GM21526 (cell line): ENCODE results near the gene GLIPR2.
"Not testable (repeated sequence)": the region's sequence is repeated elsewhere in the genome, so short reads cannot be mapped to it uniquely, and the experiment has no call there.

ENCODE experiments used
- ATAC-seq: cut with Tn5 transposase; IDR thresholded peaks from one replicate; pipeline ENCODE4 v1.9.1; 2021; ENCODE audit warnings: moderate library complexity; ENCODE audit not compliant: unreplicated experiment, low FRiP score

The GLIPR2 gene

GRCh38 chr9:36161187-36161586 is 24.7 kb downstream of the GLIPR2 start:
- no peak for ATAC-seq

DNA sequence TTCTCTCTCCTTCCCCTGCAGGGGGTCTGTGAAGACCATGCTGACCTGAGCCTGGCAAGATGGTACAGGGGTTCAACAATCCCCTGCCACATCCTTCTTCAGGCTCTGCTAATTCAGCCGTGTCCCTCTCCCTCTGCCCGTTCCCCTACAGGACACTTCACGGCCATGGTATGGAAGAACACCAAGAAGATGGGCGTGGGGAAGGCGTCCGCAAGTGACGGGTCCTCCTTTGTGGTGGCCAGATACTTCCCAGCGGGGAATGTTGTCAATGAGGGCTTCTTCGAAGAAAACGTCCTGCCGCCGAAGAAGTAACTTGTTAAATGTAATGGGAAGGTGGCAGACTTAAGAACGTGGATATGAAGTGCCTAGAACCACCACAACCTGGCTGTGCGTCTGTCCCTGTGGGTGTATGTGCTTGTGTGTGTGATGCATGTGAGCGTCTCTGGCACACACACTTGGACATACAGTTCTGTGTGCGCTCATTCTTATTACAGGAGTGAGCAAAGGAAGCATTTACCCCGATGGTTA is 25.7 kb downstream of the GLIPR2 start:
- no peak for ATAC-seq

GRCh38 chr9:36163049-36163785 is 26.7 kb downstream of the GLIPR2 start:
- ATAC-seq, result no peak

DNA sequence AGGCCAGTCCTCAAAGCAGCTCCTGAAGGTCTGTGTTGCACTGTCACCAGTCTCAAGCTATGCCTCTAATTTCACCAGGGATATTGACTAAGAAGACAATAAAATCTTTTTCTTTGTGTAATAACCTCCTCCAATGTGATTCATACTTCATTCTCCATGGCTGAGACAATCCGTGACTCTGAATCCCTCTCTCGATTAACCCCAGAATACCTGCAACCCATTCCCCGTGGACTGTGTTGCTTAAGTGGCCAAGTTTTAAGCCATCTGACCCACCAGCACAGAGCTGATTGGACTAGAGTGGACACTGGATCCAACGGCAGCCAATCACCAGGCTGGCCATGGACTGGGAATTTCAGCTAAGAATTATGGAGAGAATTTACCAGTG is 27.2 kb downstream of the GLIPR2 start:
- ATAC-seq, result no peak

DNA sequence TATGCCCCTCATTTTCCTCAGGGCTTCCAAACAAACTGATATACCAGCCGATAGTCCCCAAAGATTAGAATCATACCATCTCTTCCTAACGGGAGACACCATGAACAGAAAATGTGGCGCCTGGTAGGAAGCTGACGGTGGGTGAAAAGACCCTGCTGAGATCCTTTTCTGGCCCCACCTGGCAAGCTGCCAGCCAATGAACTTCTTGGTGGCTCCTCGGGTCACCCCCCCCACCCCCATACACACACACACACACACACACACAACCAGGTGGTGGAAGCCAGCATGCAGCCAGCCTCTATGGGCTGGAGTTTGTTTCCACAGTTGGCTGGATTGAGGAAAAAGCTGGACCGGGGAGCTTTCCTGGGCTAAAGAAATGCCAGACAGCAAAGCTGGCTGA is 27.8 kb downstream of the GLIPR2 start:
- ATAC-seq, result no peak

- no peak for ATAC-seq
Measured at GRCh38 chr9:36164989-36165388, 28.5 kb downstream of the GLIPR2 start.

GRCh38 chr9:36165826-36166167 is 29.3 kb downstream of the GLIPR2 start:
- no peak for ATAC-seq

GRCh38 chr9:36166168-36166927 is 29.8 kb downstream of the GLIPR2 start:
- ATAC-seq, result peak; percentile 81

GRCh38 chr9:36169166-36169565 is 32.6 kb downstream of the GLIPR2 start, which contains the start of gene CCIN:
TSS of gene CCIN (plus strand) at chr9:36169388. CDS start at chr9:36169503, 115 bp downstream.
- ATAC-seq, result no peak

DNA sequence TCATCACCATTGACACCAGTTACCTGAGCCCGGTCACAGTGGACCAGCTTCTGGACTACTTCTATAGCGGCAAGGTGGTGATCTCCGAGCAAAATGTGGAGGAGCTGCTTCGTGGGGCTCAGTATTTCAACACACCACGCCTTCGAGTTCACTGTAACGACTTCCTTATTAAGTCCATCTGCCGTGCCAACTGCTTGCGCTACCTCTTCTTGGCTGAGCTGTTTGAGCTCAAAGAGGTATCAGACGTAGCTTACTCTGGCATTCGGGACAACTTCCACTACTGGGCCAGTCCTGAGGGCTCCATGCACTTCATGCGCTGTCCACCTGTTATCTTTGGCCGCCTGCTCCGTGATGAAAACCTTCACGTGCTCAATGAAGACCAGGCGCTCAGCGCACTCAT is 33.2 kb downstream of the GLIPR2 start:
- ATAC-seq, result no peak

DNA sequence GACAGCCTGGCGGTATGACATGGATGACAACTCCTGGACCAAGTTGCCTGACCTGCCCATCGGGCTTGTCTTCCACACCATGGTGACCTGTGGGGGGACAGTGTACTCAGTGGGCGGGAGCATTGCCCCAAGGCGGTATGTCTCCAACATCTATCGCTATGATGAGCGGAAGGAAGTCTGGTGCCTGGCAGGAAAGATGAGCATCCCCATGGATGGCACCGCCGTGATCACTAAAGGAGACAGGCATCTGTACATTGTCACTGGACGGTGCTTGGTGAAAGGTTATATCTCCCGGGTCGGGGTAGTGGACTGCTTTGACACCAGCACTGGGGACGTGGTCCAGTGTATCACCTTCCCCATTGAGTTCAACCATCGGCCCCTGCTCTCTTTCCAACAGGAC is 34.0 kb downstream of the GLIPR2 start:
- ATAC-seq, result no peak

DNA sequence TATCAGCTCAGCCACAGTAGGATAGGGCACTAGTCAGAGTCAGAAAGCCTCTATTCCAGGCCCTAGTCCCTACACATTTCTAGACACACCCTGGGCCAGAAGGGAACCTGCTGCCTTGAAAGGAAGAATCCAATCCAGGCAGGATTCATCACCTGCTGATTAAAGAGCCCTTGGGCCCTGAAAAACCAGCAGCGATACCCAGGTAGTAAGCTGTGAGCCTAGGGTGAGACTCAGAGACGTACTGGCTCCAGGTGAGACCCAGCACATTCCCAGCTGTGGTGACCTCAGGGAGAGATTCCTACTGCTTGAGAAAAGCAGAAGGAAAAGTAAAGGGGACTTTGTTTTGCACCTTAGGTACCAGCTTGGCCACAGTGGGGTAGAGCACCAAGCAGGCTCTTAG is 37.3 kb downstream of the GLIPR2 start:
- ATAC-seq, result no peak

- no peak for ATAC-seq
Measured at GRCh38 chr9:36174271-36174670, 37.7 kb downstream of the GLIPR2 start.

- no peak for ATAC-seq
Measured at GRCh38 chr9:36174731-36175130, 38.2 kb downstream of the GLIPR2 start.

- ATAC-seq, result not testable (repeated sequence)
Measured at GRCh38 chr9:36175209-36175608, 38.7 kb downstream of the GLIPR2 start.

- ATAC-seq, result not testable (repeated sequence)
Measured at GRCh38 chr9:36176496-36176895, 40.0 kb downstream of the GLIPR2 start.

DNA sequence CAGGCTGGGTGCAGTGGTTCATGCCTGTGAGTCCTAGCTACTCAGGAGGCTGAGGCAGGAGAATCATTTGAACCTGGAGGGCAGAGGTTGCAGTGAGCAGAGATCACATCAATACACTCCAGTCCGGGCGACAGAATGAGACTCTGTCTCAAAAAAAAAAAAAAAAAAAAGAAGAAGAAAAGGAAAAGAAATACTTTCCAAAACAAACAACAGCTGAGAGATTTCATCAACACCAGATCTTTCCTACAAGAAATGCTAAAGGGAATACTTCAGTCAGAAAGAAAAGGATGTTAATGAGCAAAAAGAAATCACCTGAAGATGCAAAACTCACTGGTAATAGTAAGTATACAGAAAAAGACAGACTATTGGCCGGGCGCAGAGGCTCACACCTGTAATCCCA is 41.0 kb downstream of the GLIPR2 start:
- ATAC-seq, result no peak

DNA sequence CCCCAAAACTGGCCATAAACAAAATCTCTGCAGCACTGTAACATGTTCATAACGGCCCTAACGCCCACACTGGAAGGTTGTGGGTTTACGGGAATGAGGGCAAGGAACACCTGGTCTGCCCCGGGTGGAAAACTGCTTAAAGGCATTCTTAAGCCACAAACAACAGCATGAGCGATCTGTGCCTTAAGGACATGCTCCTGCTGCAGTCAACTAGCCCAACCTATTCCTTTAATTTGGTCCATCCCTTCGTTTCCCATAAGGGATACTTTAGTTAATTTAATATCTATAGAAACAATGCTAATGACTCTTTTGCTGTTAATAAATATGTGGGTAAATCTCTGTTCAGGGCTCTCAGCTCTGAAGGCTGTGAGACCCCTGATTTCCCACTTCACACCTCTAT is 43.7 kb downstream of the GLIPR2 start:
- not testable (repeated sequence) for ATAC-seq

- no peak for ATAC-seq
Measured at GRCh38 chr9:36187414-36187813, 50.9 kb downstream of the GLIPR2 start.

GRCh38 chr9:36188212-36188611 is 51.7 kb downstream of the GLIPR2 start:
- ATAC-seq, result no peak

DNA sequence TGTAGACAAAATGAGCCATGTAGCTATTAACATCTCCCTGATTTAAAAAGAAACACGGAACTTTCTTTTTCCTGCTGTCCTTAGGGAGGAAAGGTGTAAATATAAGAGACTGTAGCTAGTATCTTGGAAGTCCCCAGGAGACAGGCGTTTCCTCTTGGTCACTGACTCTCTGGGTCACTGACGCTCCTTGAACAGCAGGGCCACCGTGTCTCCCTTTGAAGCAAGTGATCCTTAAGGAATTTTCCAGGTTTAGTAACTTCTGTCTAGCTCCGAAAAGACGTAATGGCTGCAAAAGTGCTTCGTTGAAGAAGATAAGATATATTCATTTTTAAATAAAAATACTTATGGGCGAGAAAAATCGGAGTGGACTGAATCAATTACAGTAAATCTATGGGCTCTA is 53.4 kb downstream of the GLIPR2 start:
- no peak for ATAC-seq
